ENCODE data around the gene PRKCA. TPM values are rescaled to one million over a fixed set of nuclear protein-coding genes. Genes with fewer than 3 reads are reported as not detected.

The PRKCA gene
- polyA plus RNA-seq, 2 of the 4 experiments (the other 2 are of a cell fraction): 28.8 to 65.0 TPM

- Histone ChIP-seq H3K4me1 (peaks cover 70% of the 10 kb centered on the region), H3K4me3 (no peak overlapping the region), H3K27ac (peak overlapping the region; percentile 61 to 83), H3K9me3 (peaks cover 10% of the 10 kb centered on the region; the same call in 1 of the 3 replicates), H3K4me2 (peak overlapping the region; percentile 74)
- ChIA-PET POLR2A (no interaction called here), CTCF (interaction anchor here (0.8 to 1.9 kb wide), 7 partner anchors 10 to 1254 kb away, joined by 3 to 6 read pairs (median 4); no protein-coding TSS in a partner anchor)
- DNase-seq (ENCODE audit: low read depth in 1 of 2, low spot score in 1 of 2) (no peak), FAIRE-seq (no peak), ATAC-seq (peak; percentile 47 to 52; a peak in 3 of 6 replicates)
- WGBS (ENCODE audit: missing lambda C conversion rate): 20% methylated on average over 3 of the region's 3 CpGs
- no peak for TF ChIP-seq REST (IDR thresholded peaks at IDR 0.05)
- TF ChIP-seq HOXB13 (CRISPR knock-in tag; IDR thresholded peaks at IDR 0.05; ENCODE audit: low read depth): no peak
- TF ChIP-seq POLR2A (IDR thresholded peaks at IDR 0.05; ENCODE audit: low read length): no peak
- TF ChIP-seq RNF2 (IDR thresholded peaks at IDR 0.05; ENCODE audit: borderline replicate concordance, low read depth): no peak
- no peak for TF ChIP-seq BCL3 (IDR thresholded peaks at IDR 0.05)
- TF ChIP-seq HMGXB4 (CRISPR knock-in tag; IDR thresholded peaks at IDR 0.05; ENCODE audit: borderline replicate concordance): no peak
- no peak for TF ChIP-seq HOXB5 (CRISPR knock-in tag; IDR thresholded peaks at IDR 0.05)
- TF ChIP-seq RAD21 (conservative IDR thresholded peaks at IDR 0.05 in 1 of 2, IDR thresholded peaks at IDR 0.05 in 1 of 2): no peak
- no peak for TF ChIP-seq PBX3 (IDR thresholded peaks at IDR 0.05)
- no peak for TF ChIP-seq NR3C1 (IDR thresholded peaks at IDR 0.05)
- TF ChIP-seq TP53 (CRISPR knock-in tag; IDR thresholded peaks at IDR 0.05): no peak
- TF ChIP-seq CHD2 (IDR thresholded peaks at IDR 0.05; ENCODE audit: low read length, partially characterized antibody): no peak
- no peak for TF ChIP-seq FOXS1 (CRISPR knock-in tag; IDR thresholded peaks at IDR 0.05)
- no peak for TF ChIP-seq MYC (IDR thresholded peaks at IDR 0.05; ENCODE audit: borderline replicate concordance, low read length)
- TF ChIP-seq ZSCAN20 (CRISPR knock-in tag; IDR thresholded peaks at IDR 0.05): no peak
- no peak for TF ChIP-seq HES2 (IDR thresholded peaks at IDR 0.05)
- TF ChIP-seq CBX8 (IDR thresholded peaks at IDR 0.05): no peak
- TF ChIP-seq CBX2 (IDR thresholded peaks at IDR 0.05; ENCODE audit: borderline replicate concordance, low read depth): no peak
- TF ChIP-seq ZC3H11A (IDR thresholded peaks at IDR 0.05): no peak
These were observed 245.7 kb downstream of the PRKCA start for GRCh38 chr17:66548158-66548557.
